ENCODE data around the gene PMM2.
"Not testable (repeated sequence)": the region's sequence is repeated elsewhere in the genome, so short reads cannot be mapped to it uniquely, and the experiment has no call there.

Gene PMM2

DNA sequence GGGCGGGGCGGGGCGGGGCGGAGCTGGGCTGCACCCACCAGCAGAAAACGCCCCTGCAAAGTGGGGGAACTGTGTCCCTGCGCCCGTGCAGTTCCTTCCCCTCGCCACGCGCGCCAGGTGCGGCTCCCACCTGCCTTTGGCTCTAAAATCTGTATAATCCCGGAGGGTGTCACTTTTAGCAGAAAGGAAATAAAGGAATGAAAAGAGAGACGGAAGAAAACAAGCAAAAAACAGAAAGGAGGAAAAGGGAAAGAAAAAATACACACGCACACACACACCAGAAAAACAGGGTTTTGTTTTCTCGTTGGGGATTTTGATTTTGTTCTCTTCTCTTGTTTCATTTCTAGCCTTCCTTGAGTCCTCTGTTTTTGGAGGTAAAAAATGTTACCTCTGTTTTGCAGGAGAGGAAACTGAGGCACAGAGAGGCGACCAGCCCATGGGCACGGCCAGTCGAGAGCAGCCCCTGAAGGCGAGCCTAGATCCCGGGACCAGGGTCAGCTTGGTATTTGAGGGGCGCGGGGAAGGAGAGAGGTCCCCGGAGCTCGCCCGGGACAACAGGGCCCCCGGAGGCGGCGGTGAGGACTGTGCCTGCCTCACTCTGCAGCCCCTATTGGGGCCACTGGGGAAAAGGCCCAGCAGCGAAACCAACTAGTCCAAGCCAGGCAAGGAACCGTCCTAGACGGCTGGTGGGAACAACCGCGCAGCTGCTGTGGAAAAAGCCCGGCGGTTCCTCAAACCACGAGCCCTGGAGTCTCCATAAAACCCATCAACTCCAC lies 71.8 kb downstream of the PMM2 start:
- peaks cover 9% of the 10 kb centered on the region for H3K4me1 ChIP-seq (ENCODE audit: control insufficient read depth, insufficient read depth, low read length)
- H3K4me3 ChIP-seq (ENCODE audit: low read length): peak overlapping the region; percentile 70
- no peaks in the 10 kb centered on the region for H3K27me3 ChIP-seq (ENCODE audit: control insufficient read depth, insufficient read depth, low read length)
- H3K36me3 ChIP-seq (ENCODE audit: control insufficient read depth, insufficient read depth, low read length): no peaks in the 10 kb centered on the region
- no peak overlapping the region for H3K27ac ChIP-seq (ENCODE audit: low read depth, low read length)
- no peak overlapping the region for H3K9ac ChIP-seq (ENCODE audit: low read length)

DNA sequence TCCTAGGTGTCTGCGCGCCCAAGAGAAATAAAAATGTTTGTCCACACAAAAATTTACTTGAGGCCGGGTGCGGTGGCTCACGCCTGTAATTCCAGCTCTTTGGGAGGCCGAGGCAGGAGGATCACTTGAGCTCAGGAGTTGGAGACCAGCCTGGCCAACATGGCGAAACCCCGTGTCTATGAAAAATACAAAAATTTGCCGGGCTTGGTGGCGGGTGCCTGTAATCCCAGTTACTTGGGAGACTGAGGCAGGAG lies 72.3 kb downstream of the PMM2 start:
- H3K27me3 ChIP-seq (ENCODE audit: control insufficient read depth, insufficient read depth, low read length); H3K27ac ChIP-seq (ENCODE audit: low read depth, low read length); H3K4me1 ChIP-seq (ENCODE audit: control insufficient read depth, insufficient read depth, low read length): not testable (repeated sequence)

DNA sequence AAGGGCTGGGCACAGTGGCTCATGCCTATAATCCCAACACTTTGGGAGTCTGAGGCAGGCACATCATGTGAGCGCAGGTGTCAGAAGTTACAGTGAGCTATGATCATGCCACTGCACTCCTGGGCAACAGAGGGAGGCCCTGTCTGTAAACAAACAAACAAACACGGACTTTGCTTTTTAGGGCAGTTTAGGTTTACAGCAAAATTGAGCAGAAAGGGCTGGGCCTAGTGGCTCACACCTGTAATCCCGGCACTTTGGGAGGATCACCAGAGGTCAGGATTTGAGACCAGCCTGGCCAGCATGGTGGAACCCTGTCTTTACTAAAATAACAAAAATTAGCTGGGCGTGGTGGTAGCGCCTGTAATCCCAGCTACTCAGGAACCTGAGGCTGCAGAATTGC lies 74.4 kb downstream of the PMM2 start:
- H3K36me3 ChIP-seq (ENCODE audit: control insufficient read depth, insufficient read depth, low read length): no peaks in the 10 kb centered on the region
- no peak overlapping the region for H3K4me3 ChIP-seq (ENCODE audit: low read length)
- H3K4me1 ChIP-seq (ENCODE audit: control insufficient read depth, insufficient read depth, low read length): peaks cover 9% of the 10 kb centered on the region

More for the DNA sequence above, 72.3 kb downstream of the PMM2 start:
- not testable (repeated sequence) for H3K4me3 ChIP-seq (ENCODE audit: low read length); H3K36me3 ChIP-seq (ENCODE audit: control insufficient read depth, insufficient read depth, low read length); H3K9ac ChIP-seq (ENCODE audit: low read length)

DNA sequence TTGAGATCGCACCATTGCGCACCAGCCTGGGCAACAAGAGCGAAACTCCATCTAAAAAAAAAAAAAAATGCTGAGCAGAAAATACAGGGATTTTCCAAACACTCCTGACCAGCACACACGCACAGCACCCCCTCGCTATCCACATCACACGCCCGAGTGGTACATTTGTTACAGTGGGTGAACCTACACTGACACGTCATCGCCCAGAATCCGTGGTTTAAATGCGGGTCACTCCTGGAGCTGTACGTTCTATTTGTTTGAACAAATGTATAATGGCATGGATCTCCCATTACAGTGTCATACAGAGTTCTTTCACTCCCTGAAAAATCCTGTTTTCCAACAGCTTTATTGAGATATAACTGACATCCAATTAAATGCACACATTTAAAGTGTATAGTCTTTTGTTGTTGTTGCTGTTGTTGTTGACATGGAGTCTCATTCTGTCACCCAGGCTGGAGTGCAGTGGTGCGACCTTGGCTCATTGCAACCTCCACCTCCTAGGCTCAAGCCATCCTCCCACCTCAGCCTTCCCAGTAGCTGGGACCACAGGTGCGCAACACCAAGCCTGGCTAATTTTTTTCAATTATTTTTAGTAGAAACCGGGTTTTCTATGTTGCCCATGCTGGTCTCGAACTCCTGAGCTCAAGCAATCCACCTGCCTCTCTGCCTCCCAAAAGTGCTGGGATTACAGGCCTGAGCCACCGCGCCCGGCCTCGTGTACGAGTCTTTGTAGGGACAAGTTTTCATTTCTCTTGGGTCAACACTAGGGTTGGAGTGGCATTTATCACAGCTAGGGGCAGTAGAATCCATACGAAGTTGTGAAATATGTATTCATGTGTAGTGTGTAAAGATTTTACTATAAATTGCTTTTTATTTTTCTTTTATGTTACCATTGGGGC lies 75.6 kb downstream of the PMM2 start:
- no peaks in the 10 kb centered on the region for H3K36me3 ChIP-seq (ENCODE audit: control insufficient read depth, insufficient read depth, low read length)
- no peaks in the 10 kb centered on the region for H3K27me3 ChIP-seq (ENCODE audit: control insufficient read depth, insufficient read depth, low read length)
- H3K27ac ChIP-seq (ENCODE audit: low read depth, low read length): no peak overlapping the region
- peaks cover 2% of the 10 kb centered on the region for H3K4me1 ChIP-seq (ENCODE audit: control insufficient read depth, insufficient read depth, low read length)
- no peak overlapping the region for H3K9ac ChIP-seq (ENCODE audit: low read length)
- H3K4me3 ChIP-seq (ENCODE audit: low read length): no peak overlapping the region

More for the DNA sequence above, 74.4 kb downstream of the PMM2 start:
- Histone ChIP-seq H3K27me3 (ENCODE audit: control insufficient read depth, insufficient read depth, low read length) (no peaks in the 10 kb centered on the region), H3K27ac (ENCODE audit: low read depth, low read length) (no peak overlapping the region), H3K9ac (ENCODE audit: low read length) (no peak overlapping the region)

DNA sequence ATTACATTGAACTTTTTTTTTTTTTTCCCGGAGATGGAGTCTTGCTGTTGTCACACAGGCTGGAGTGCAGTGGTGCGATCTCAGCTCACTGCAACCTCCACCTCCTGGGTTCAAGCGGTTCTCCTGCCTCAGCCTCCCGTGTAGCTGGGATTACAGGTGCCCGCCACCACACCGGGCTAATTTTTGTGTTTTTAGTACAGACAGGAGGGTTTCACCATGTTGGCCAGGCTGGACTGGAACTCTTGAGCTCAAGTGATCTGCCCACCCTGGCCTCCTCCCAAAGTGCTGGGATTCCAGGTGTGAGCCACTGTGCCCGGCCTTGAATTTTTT lies 76.2 kb downstream of the PMM2 start:
- H3K27ac ChIP-seq (ENCODE audit: low read depth, low read length); H3K27me3 ChIP-seq (ENCODE audit: control insufficient read depth, insufficient read depth, low read length); H3K4me1 ChIP-seq (ENCODE audit: control insufficient read depth, insufficient read depth, low read length); H3K36me3 ChIP-seq (ENCODE audit: control insufficient read depth, insufficient read depth, low read length); H3K4me3 ChIP-seq (ENCODE audit: low read length); H3K9ac ChIP-seq (ENCODE audit: low read length): not testable (repeated sequence)

DNA sequence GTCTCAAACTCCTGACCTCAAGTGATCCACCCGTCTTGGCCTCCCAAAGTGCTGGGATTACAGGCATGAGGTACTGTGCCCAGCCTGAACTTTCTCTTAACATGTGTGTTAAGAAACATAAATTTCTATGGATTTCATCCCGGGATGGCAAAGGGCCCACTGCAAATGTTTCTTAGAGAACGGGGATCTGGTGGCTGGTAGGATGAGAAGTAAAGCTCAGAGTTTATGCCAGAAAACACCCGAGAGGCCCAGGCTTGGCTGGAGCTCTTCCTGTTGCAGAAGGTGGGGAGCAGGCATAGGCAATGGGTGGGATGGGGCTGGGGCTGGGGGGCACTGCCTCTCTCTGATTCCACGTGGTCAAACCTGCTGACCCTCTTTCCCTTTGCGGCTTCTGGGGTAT lies 76.7 kb downstream of the PMM2 start:
- H3K9ac ChIP-seq (ENCODE audit: low read length): no peak overlapping the region
- H3K27ac ChIP-seq (ENCODE audit: low read depth, low read length): no peak overlapping the region
- no peaks in the 10 kb centered on the region for H3K27me3 ChIP-seq (ENCODE audit: control insufficient read depth, insufficient read depth, low read length)
- H3K36me3 ChIP-seq (ENCODE audit: control insufficient read depth, insufficient read depth, low read length): no peaks in the 10 kb centered on the region
- H3K4me1 ChIP-seq (ENCODE audit: control insufficient read depth, insufficient read depth, low read length): peaks cover under 1% of the 10 kb centered on the region
- no peak overlapping the region for H3K4me3 ChIP-seq (ENCODE audit: low read length)

DNA sequence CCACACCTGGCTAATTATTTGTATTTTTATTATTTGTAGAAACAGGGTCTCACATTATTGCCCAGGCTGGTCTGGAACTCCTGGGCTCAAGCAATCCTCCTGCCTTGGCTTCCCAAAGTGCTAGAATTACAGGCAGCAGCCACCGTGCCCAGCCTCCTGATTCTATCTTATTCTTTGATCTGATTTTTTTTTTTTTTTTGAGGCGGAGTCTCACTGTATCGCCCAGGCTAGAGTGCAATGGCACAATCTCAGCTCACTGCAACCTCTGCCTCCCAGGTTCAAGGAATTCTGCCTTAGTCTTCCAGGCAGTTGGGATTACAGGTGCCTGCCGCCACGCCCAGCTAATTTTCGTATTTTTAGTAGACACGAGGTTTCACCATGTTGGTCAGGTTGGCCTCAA lies 77.7 kb downstream of the PMM2 start:
- H3K36me3 ChIP-seq (ENCODE audit: control insufficient read depth, insufficient read depth, low read length); H3K27ac ChIP-seq (ENCODE audit: low read depth, low read length); H3K27me3 ChIP-seq (ENCODE audit: control insufficient read depth, insufficient read depth, low read length); H3K9ac ChIP-seq (ENCODE audit: low read length); H3K4me1 ChIP-seq (ENCODE audit: control insufficient read depth, insufficient read depth, low read length); H3K4me3 ChIP-seq (ENCODE audit: low read length): not testable (repeated sequence)

DNA sequence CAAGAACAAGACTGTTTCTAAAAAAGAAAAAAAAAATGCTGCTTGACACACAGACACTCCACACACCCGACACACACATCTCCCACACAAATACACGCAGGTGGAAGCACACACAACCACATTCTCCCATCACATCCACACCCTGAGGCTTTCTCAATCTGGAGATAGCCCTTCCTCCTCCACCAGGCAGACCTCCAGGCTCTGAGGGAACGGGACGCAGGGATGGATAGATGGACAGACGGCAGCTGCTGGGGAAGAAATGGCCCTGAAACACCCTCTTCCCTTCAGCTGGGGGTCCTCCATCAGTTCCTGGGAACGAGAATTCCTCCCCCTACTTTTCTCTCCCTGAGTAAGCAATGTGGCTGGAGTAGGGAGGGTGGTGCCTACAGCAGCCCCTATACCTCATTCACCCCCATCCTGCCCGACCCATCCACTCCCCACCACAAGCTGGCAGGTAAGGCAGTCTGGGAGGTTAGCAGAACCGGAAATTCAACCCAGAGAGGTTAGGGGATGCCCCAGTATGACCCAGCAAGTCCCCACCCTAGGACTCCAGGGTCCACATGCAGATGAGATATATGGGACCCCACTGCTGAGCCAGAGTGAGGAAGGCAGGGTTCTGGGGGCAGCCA lies 80.4 kb downstream of the PMM2 start:
- Histone ChIP-seq H3K9ac (ENCODE audit: low read length) (no peak overlapping the region), H3K4me1 (ENCODE audit: control insufficient read depth, insufficient read depth, low read length) (no peaks in the 10 kb centered on the region), H3K27ac (ENCODE audit: low read depth, low read length) (no peak overlapping the region), H3K4me3 (ENCODE audit: low read length) (no peak overlapping the region), H3K36me3 (ENCODE audit: control insufficient read depth, insufficient read depth, low read length) (no peaks in the 10 kb centered on the region), H3K27me3 (ENCODE audit: control insufficient read depth, insufficient read depth, low read length) (no peaks in the 10 kb centered on the region)

DNA sequence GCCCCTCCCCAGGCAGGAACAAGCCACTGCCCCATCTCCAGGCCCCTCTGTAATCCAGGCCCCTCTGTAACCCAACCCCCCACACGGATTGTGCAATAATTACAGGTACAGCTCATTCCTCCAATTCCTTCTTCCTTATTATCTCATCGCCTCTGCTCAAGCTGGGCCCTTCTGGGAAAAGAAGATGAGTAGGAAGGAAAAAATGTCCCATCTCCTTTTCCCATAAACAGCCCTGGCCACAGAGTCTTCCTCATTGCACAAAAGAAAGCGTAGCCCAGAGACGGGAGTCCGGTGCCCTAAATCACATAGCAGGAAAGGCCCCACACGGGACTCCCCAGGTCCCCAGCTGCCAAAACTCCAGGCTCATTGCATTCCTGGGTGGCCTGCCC lies 80.9 kb downstream of the PMM2 start:
- no peaks in the 10 kb centered on the region for H3K36me3 ChIP-seq (ENCODE audit: control insufficient read depth, insufficient read depth, low read length)
- no peaks in the 10 kb centered on the region for H3K4me1 ChIP-seq (ENCODE audit: control insufficient read depth, insufficient read depth, low read length)
- H3K4me3 ChIP-seq (ENCODE audit: low read length): no peak overlapping the region
- H3K9ac ChIP-seq (ENCODE audit: low read length): no peak overlapping the region
- H3K27me3 ChIP-seq (ENCODE audit: control insufficient read depth, insufficient read depth, low read length): no peaks in the 10 kb centered on the region
- H3K27ac ChIP-seq (ENCODE audit: low read depth, low read length): no peak overlapping the region

DNA sequence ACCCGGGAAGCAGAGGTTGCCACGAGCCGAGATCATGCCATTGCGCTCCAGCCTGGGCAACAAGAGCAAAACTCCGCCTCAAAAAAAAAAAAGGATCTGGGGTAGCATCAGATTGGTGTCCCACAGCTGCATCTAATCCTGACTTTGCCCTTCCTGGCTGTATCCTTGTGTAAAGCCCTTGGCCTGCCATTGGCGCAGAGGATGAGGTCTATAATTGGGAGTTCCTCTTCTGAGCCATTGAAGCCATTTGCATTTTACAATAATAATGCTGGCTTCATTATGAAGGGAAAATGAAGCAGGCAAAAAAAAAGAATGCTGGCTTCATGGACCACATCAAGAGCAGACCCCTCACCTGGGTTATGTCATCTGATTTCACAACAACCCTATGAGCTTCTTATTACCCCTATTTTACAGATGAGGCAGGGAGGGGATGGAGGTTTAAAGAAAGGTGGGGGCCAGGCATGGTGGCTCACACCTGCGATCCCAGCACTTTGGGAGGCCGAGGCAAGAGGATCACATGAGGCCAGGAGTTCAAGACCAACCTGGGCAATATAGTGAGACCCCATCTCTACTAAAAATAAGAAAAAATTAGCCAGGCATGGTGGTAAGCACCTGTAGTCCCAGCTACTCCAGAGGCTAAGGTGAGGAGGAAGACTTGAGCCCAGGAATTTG lies 83.3 kb downstream of the PMM2 start:
- no peaks in the 10 kb centered on the region for H3K36me3 ChIP-seq (ENCODE audit: control insufficient read depth, insufficient read depth, low read length)
- no peaks in the 10 kb centered on the region for H3K4me1 ChIP-seq (ENCODE audit: control insufficient read depth, insufficient read depth, low read length)
- no peak overlapping the region for H3K9ac ChIP-seq (ENCODE audit: low read length)

DNA sequence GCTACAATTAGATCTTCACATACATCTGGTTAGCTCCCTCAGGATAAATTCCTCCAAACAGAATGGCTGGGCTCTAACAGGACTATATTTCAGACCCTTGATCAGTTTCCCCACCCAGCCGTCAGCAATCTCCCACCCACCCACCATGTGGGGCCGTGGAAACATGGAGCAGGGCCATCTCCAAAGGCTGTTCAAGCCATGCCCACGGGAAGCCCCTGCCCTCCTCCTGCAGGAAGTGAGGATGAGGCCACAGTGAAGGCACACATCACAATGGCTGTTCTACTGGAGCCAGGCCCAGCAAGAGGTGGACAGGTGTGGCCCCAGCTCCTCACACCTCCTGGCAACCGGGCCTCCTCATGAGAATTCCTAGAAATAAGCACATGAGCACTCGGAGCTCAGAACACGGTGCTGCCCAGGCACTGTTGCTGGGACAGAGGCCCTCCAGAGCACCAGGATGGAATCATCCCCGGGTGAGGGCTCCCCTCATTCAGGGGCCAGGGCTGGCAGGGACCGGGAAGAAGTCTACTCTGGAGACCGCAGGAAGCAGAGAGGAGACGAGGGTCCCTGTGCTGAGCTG lies 84.5 kb downstream of the PMM2 start, which contains the start of gene LITAFD:
Gene LITAFD (plus strand): TSS at position 311 of the 577 bp plus-strand sequence. CDS start 2,005 bp downstream, outside the sequence.
- no peaks in the 10 kb centered on the region for H3K4me1 ChIP-seq (ENCODE audit: control insufficient read depth, insufficient read depth, low read length)
- no peak within 1 kb of the TSS for H3K27ac ChIP-seq (ENCODE audit: low read depth, low read length)
- no peak within 1 kb of the TSS for H3K9ac ChIP-seq (ENCODE audit: low read length)
- H3K36me3 ChIP-seq (ENCODE audit: control insufficient read depth, insufficient read depth, low read length): peaks cover under 1% of the 10 kb centered on the region
- no peaks in the 10 kb centered on the region for H3K27me3 ChIP-seq (ENCODE audit: control insufficient read depth, insufficient read depth, low read length)
- no peak within 1 kb of the TSS for H3K4me3 ChIP-seq (ENCODE audit: low read length)

More for the DNA sequence above, 83.3 kb downstream of the PMM2 start:
- H3K4me3 ChIP-seq (ENCODE audit: low read length): no peak overlapping the region
- no peak overlapping the region for H3K27ac ChIP-seq (ENCODE audit: low read depth, low read length)
- H3K27me3 ChIP-seq (ENCODE audit: control insufficient read depth, insufficient read depth, low read length): no peaks in the 10 kb centered on the region

Data from rectal smooth muscle tissue (tissue), 1 donor.